Amygdala (tissue), 56 donors: ENCODE results near the gene GRK7.
"Not testable (repeated sequence)": the region's sequence is repeated elsewhere in the genome, so short reads cannot be mapped to it uniquely, and the experiment has no call there.

ENCODE experiments used
- DNase-seq, 56 donors: peaks; one replicate each; lab custom pipeline; 2025; lab: John Stamatoyannopoulos, UW

The GRK7 gene

GRCh38 chr3:141754032-141754431, 9.2 kb upstream of the GRK7 start:
- no peak for DNase-seq

- not testable (repeated sequence) for DNase-seq
Observed at GRCh38 chr3:141762552-141762951, 656 bp upstream of the GRK7 start.

- no peak for DNase-seq
Observed at GRCh38 chr3:141764045-141764444, 837 bp downstream of the GRK7 start.

GRCh38 chr3:141764465-141764864, 1.3 kb downstream of the GRK7 start:
- no peak for DNase-seq

GRCh38 chr3:141764986-141765385, 1.8 kb downstream of the GRK7 start:
- no peak for DNase-seq

- DNase-seq, result no peak
Observed at GRCh38 chr3:141767066-141767465, 3.9 kb downstream of the GRK7 start.

GRCh38 chr3:141769221-141769894, 6.2 kb downstream of the GRK7 start:
- no peak for DNase-seq

GRCh38 chr3:141773676-141774075, 10.5 kb downstream of the GRK7 start:
- DNase-seq, result no peak

GRCh38 chr3:141776376-141776775, 13.2 kb downstream of the GRK7 start:
- no peak for DNase-seq

- DNase-seq, result no peak
Observed at GRCh38 chr3:141776885-141777284, 13.7 kb downstream of the GRK7 start.

- DNase-seq, result no peak
Observed at GRCh38 chr3:141777957-141778813, 15.0 kb downstream of the GRK7 start.

- DNase-seq, result no peak
Observed at GRCh38 chr3:141779667-141780066, 16.5 kb downstream of the GRK7 start.

GRCh38 chr3:141782386-141782932, 19.3 kb downstream of the GRK7 start:
- DNase-seq, result no peak

- DNase-seq, result no peak
Observed at GRCh38 chr3:141783632-141784031, 20.4 kb downstream of the GRK7 start.

GRCh38 chr3:141784096-141784495, 20.9 kb downstream of the GRK7 start:
- DNase-seq, result no peak

GRCh38 chr3:141784531-141784930, 21.3 kb downstream of the GRK7 start:
- DNase-seq, result no peak

GRCh38 chr3:141788149-141788548, 24.9 kb downstream of the GRK7 start:
- no peak for DNase-seq

- not testable (repeated sequence) for DNase-seq
Observed at GRCh38 chr3:141788750-141789149, 25.5 kb downstream of the GRK7 start.

- no peak for DNase-seq
Observed at GRCh38 chr3:141789281-141789680, 26.1 kb downstream of the GRK7 start.

- no peak for DNase-seq
Observed at GRCh38 chr3:141790171-141790570, 27.0 kb downstream of the GRK7 start.

- no peak for DNase-seq
Observed at GRCh38 chr3:141792495-141792894, 29.3 kb downstream of the GRK7 start.
